ENCODE measurements around the gene ABCG2. TPM values are rescaled to one million over a fixed set of nuclear protein-coding genes. Genes with fewer than 3 reads are reported as not detected.

ABCG2 gene
- total and polyA plus RNA-seq, 3 donors from 2014 or later: 4.3 to 9.5 (median 9.4) TPM

GRCh38 chr4:88054229-88054628, 104.2 kb downstream of the ABCG2 start:
- H3K9me3 ChIP-seq: no peaks in the 10 kb centered on the region
- H3K4me1 ChIP-seq: no peaks in the 10 kb centered on the region
- no peak for DNase-seq
- intact Hi-C loops (cut with DNase I; ENCODE audit: low total_unique reads): no loop called here
- H3K27ac ChIP-seq: no peak overlapping the region
- H3K4me3 ChIP-seq: no peak overlapping the region
- no peaks in the 10 kb centered on the region for H3K36me3 ChIP-seq (ENCODE audit: low read depth, missing control alignments)
- 79 to 80% methylated on average over 4 of the region's 4 CpGs for WGBS, 2 donors
- no peaks in the 10 kb centered on the region for H3K27me3 ChIP-seq
- TF ChIP-seq POLR2A (IDR thresholded peaks at IDR 0.05): no peak
- TF ChIP-seq, protein P1, sequence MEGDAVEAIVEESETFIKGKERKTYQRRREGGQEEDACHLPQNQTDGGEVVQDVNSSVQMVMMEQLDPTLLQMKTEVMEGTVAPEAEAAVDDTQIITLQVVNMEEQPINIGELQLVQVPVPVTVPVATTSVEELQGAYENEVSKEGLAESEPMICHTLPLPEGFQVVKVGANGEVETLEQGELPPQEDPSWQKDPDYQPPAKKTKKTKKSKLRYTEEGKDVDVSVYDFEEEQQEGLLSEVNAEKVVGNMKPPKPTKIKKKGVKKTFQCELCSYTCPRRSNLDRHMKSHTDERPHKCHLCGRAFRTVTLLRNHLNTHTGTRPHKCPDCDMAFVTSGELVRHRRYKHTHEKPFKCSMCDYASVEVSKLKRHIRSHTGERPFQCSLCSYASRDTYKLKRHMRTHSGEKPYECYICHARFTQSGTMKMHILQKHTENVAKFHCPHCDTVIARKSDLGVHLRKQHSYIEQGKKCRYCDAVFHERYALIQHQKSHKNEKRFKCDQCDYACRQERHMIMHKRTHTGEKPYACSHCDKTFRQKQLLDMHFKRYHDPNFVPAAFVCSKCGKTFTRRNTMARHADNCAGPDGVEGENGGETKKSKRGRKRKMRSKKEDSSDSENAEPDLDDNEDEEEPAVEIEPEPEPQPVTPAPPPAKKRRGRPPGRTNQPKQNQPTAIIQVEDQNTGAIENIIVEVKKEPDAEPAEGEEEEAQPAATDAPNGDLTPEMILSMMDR (IDR thresholded peaks at IDR 0.05): no peak

DNA sequence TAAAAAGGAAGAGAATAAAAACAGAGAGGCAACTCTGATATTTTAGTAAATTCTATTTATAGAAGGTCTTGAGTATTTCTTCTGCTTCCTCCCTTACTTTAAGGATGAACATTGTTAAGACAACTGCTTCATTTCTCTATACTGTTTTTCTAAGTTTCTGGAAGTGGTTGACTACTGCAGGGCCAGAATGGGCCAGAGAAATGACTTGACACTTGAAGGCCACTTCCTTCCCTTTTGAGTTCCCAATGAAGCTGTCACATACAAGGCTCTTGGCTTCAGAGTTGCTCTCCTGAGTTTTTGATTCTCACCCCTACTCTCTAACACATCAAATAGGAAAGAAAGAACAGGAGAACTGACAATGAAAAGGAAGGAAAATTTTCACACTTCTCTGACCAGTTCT, 113.4 kb downstream of the ABCG2 start:
- Histone ChIP-seq H3K9me3 (no peaks in the 10 kb centered on the region), H3K4me1 (no peaks in the 10 kb centered on the region), H3K27ac (no peak overlapping the region), H3K27me3 (no peaks in the 10 kb centered on the region), H3K36me3 (ENCODE audit: low read depth, missing control alignments) (no peaks in the 10 kb centered on the region), H3K4me3 (no peak overlapping the region)
- DNase-seq: no peak
- intact Hi-C loops (cut with DNase I; ENCODE audit: low total_unique reads): no loop called here
- TF ChIP-seq, protein P1 (IDR thresholded peaks at IDR 0.05): no peak
- no peak for TF ChIP-seq POLR2A (IDR thresholded peaks at IDR 0.05)

DNA sequence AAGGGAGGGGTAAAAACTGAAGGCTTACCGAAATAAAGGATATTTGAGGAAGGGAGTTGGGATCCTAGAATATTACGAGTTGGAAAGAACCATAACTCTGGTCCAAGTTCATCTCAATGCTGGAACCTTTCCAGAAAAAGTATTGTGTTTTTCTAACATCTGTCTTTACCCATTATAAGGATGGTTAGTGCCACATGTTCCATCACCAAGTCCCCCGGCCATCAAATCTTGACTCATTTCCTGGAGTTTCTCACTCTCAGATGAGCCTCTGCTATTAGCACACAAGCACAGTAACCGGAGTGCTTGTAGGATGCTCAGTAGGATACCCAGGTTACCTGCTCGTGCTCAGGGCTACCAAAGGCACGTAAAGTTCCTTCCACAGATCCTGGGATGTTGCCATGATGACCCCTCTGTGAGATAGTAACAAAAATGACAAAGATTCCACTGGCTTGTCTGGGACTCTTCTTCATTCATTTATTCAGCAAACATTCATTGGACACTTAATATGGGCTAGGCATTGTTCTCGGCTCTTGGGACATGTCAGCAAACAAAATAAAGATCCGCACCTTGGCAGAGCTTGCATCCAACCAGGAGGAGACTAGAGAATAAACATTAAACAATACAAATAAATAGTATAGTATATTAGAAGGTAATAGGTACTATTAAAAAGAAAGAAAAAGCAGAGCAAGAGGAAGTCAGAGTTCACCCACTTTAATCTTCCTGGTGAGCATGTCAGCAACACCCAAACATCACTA, 114.7 kb downstream of the ABCG2 start:
- H3K27ac ChIP-seq: no peak overlapping the region
- H3K9me3 ChIP-seq: no peaks in the 10 kb centered on the region
- no peaks in the 10 kb centered on the region for H3K36me3 ChIP-seq (ENCODE audit: low read depth, missing control alignments)
- no peak for TF ChIP-seq POLR2A (IDR thresholded peaks at IDR 0.05)
- TF ChIP-seq, protein P1 (IDR thresholded peaks at IDR 0.05): no peak
- no peak for DNase-seq
- no peak overlapping the region for H3K4me3 ChIP-seq
- WGBS, 2 donors: 91 to 92% methylated on average over 8 of the region's 8 CpGs
- no peaks in the 10 kb centered on the region for H3K4me1 ChIP-seq
- no peaks in the 10 kb centered on the region for H3K27me3 ChIP-seq
- intact Hi-C loops (cut with DNase I; ENCODE audit: low total_unique reads): no loop called here

GRCh38 chr4:88043001-88043400, 115.4 kb downstream of the ABCG2 start:
- intact Hi-C loops (cut with DNase I; ENCODE audit: low total_unique reads): no loop called here
- Histone ChIP-seq H3K36me3 (ENCODE audit: low read depth, missing control alignments) (no peaks in the 10 kb centered on the region), H3K9me3 (no peaks in the 10 kb centered on the region), H3K4me3 (no peak overlapping the region), H3K27me3 (no peaks in the 10 kb centered on the region), H3K4me1 (no peaks in the 10 kb centered on the region), H3K27ac (no peak overlapping the region)
- DNase-seq: no peak
- no peak for TF ChIP-seq POLR2A (IDR thresholded peaks at IDR 0.05)
- TF ChIP-seq, protein P1 (IDR thresholded peaks at IDR 0.05): no peak
- 30 to 55% methylated on average over 1 of the region's 1 CpG for WGBS, 2 donors

- H3K36me3 ChIP-seq (ENCODE audit: low read depth, missing control alignments): no peaks in the 10 kb centered on the region
Observed at GRCh38 chr4:88041626-88042025, 116.8 kb downstream of the ABCG2 start.

More at GRCh38 chr4:88041626-88042025, 116.8 kb downstream of the ABCG2 start:
- 85 to 100% methylated on average over 2 of the region's 2 CpGs for WGBS, 2 donors
- Histone ChIP-seq H3K27me3 (no peaks in the 10 kb centered on the region), H3K4me3 (no peak overlapping the region), H3K9me3 (no peaks in the 10 kb centered on the region), H3K4me1 (no peaks in the 10 kb centered on the region), H3K27ac (no peak overlapping the region)
- TF ChIP-seq, protein P1 (IDR thresholded peaks at IDR 0.05): no peak
- TF ChIP-seq POLR2A (IDR thresholded peaks at IDR 0.05): no peak
- intact Hi-C loops (cut with DNase I; ENCODE audit: low total_unique reads): no loop called here
- DNase-seq: no peak

Measured in testis (tissue), 3 donors.